ENCODE measurements around the gene MSH3. TPM values are rescaled to one million over a fixed set of nuclear protein-coding genes. Genes with fewer than 3 reads are reported as not detected.

Gene MSH3
- total and polyA plus RNA-seq, 2 of the 8 experiments (the other 6 are each of a cell fraction or from before 2014, with no cell fraction given), result 3.6 to 22.6 TPM

GRCh38 chr5:80712919-80713318, 58.5 kb downstream of the MSH3 start:
- 86% methylated on average over 2 of the region's 2 CpGs; no CpG with 5 or more reads in 1 of the 2 experiments for WGBS, 2 experiments (ENCODE audit: extremely low coverage in 1 of 2, insufficient coverage in 1 of 2, insufficient read length in 1 of 2, insufficient replicate concordance in 2 of 2, low coverage in 1 of 2, low lambda C conversion rate in 2 of 2, missing lambda C conversion rate in 1 of 2)
- no peak overlapping the region for H3K4ac ChIP-seq (replicated peaks; ENCODE audit: insufficient read length, low read depth, low read length)

More at GRCh38 chr5:80712919-80713318, 58.5 kb downstream of the MSH3 start:
- no peaks in the 10 kb centered on the region for H3K79me1 ChIP-seq (ENCODE audit: low read depth, low read length)
- no peak overlapping the region for H2BK120ac ChIP-seq (replicated peaks; ENCODE audit: low read depth, low read length)
- peaks cover 0 to 2% (median 0%) of the 10 kb centered on the region in 4 experiments; a peak in 2 of 8 replicates for H3K36me3 ChIP-seq (ENCODE audit: control insufficient read depth in 2 of 4, insufficient read depth in 4 of 4, low read length in 3 of 4)
- no peak overlapping the region for H2AFZ ChIP-seq (ENCODE audit: low read length)
- H4K91ac ChIP-seq (replicated peaks; ENCODE audit: insufficient read length, low read length), result no peak overlapping the region
- H4K20me1 ChIP-seq (replicated peaks in 1 of 2; ENCODE audit: control insufficient read depth in 1 of 2, insufficient read depth in 2 of 2, low read length in 2 of 2), result no peaks in the 10 kb centered on the region
- H3K27me3 ChIP-seq (replicated peaks in 1 of 4; ENCODE audit: control insufficient read depth in 3 of 4, extremely low read depth in 1 of 4, insufficient read depth in 3 of 4, low read length in 3 of 4), result no peaks in the 10 kb centered on the region
- peaks cover 0 to 4% (median 0%) of the 10 kb centered on the region in 4 experiments; a peak in 1 of 7 replicates for H3K4me1 ChIP-seq (replicated peaks in 1 of 4; ENCODE audit: control insufficient read depth in 3 of 4, insufficient read depth in 4 of 4, low read length in 3 of 4)
- CTCF ChIA-PET (ENCODE audit: partially characterized antibody), result interaction anchor here (0.8 to 1.2 kb wide), 4 partner anchors 10 to 488 kb away, joined by 3 to 7 read pairs (median 4); no protein-coding TSS in a partner anchor
- no peak overlapping the region for H3K27ac ChIP-seq (ENCODE audit: low read depth, low read length)
- POLR2A ChIA-PET (ENCODE audit: partially characterized antibody), result no interaction called here
- H3K4me2 ChIP-seq (ENCODE audit: insufficient read depth in 1 of 2, low read depth in 2 of 2, low read length in 2 of 2), result no peak overlapping the region
- no peak overlapping the region for H3K23ac ChIP-seq (ENCODE audit: insufficient read length)
- H3K14ac ChIP-seq (ENCODE audit: insufficient read length), result no peak overlapping the region
- FAIRE-seq (no peak), DNase-seq (ENCODE audit: low read depth in 1 of 2, low spot score in 2 of 2) (no peak)
- no peak overlapping the region for H4K8ac ChIP-seq (ENCODE audit: extremely low read depth, insufficient read depth, low read length)
- H3K56ac ChIP-seq (replicated peaks; ENCODE audit: insufficient read length, low read depth, low read length), result no peak overlapping the region
- H3K79me2 ChIP-seq (ENCODE audit: control insufficient read depth in 1 of 2, insufficient read depth in 2 of 2, low read length in 2 of 2), result no peaks in the 10 kb centered on the region
- no peak for TF ChIP-seq TAF7 (optimal IDR thresholded peaks at IDR 0.05; ENCODE audit: borderline replicate concordance, low read depth, low read length)
- no peak for TF ChIP-seq POU5F1 (IDR thresholded peaks at IDR 0.05; ENCODE audit: low read depth, low read length)
- TF ChIP-seq TBP (IDR thresholded peaks at IDR 0.05; ENCODE audit: low read depth, low read length), result no peak
- no peak for TF ChIP-seq HDAC2 (IDR thresholded peaks at IDR 0.05; ENCODE audit: borderline replicate concordance in 1 of 2, low read depth in 2 of 2, low read length in 2 of 2)
- no peak overlapping the region for H3K18ac ChIP-seq (ENCODE audit: extremely low read depth, low read length)
- no peak overlapping the region for H2BK12ac ChIP-seq (ENCODE audit: low read depth, low read length)
- H3K9me3 ChIP-seq (ENCODE audit: insufficient read depth in 2 of 2, low read depth in 1 of 2, low read length in 1 of 2), result no peaks in the 10 kb centered on the region
- H2BK20ac ChIP-seq (ENCODE audit: low read length), result no peak overlapping the region
- H3K9ac ChIP-seq (replicated peaks in 1 of 4; ENCODE audit: extremely low read depth in 1 of 4, low read depth in 3 of 4, low read length in 3 of 4), result no peak overlapping the region; a peak in 1 of 7 replicates
- H3K23me2 ChIP-seq (ENCODE audit: low read depth, low read length), result no peaks in the 10 kb centered on the region
- no peak overlapping the region for H4K5ac ChIP-seq (ENCODE audit: insufficient read length, low read depth, low read length)
- H3K4me3 ChIP-seq (ENCODE audit: extremely low read depth in 1 of 4, insufficient read depth in 2 of 4, low read depth in 3 of 4, low read length in 4 of 4), result no peak overlapping the region
- no peak overlapping the region for H2BK5ac ChIP-seq (ENCODE audit: low read depth, low read length)
- H2AK5ac ChIP-seq (ENCODE audit: low read depth, low read length), result no peak overlapping the region
- no peak overlapping the region for H2BK15ac ChIP-seq (ENCODE audit: low read length)

Data from H1 (cell line).